Activated CD4-positive, CD25-positive, alpha-beta regulatory T cell treated with anti-CD3 and anti-CD28 coated beads, Interleukin-2, amount 50 U/mL, for 72 hours (primary cell): ENCODE data around the gene PRM3.

Experiments used
- DNase-seq: peaks from one replicate; pipeline ENCODE4 v3.0.0; 2021

PRM3 gene

DNA sequence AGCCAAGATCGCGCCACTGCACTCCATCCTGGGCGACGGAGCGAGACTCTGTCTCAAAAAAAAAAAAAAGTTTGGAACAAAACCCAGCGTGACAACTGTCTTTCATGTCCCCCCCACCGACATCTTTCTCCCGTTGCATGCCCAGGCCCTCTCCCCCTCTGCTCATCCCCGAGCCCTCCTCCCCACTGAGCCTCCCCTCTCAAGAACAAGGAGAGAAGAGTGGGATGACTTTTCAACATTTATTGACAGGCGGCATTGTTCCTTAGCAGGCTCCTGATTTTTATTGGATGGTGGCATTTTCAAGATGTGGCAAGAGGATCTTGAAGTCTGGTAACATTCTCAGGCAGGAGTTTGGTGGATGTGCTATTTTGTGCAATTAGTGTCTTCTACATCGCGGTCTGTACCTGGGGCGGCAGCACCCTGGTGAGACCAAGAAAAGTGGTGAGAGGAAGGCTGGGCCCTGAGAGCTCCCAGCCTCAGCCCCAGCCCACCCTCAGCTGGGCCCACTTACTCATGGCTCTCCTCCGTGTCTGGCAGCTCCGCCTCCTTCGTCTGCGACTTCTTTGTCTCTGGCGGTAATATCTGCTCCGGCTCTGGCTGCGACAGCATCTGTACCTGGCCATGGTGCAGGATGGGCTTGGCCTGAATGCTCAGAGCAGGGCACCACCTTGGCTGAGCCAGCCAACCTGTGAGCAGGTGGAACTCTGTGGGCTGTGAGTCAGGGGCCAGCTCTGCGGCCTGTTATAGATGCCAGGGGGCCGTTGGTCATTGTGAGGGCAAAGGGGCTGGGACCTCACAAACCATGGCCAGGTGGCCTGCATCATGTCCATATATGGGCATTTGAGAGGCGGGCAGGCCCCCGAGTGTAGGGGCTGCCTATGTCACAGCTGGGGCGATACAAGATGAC, 7.4 kb upstream of the PRM3 start, which contains the start of gene PRM1:
TSS of gene PRM1 (minus strand) at position 715 of the 907 bp plus-strand sequence. CDS start at position 623, 92 bp downstream.
- no peak for DNase-seq

DNA sequence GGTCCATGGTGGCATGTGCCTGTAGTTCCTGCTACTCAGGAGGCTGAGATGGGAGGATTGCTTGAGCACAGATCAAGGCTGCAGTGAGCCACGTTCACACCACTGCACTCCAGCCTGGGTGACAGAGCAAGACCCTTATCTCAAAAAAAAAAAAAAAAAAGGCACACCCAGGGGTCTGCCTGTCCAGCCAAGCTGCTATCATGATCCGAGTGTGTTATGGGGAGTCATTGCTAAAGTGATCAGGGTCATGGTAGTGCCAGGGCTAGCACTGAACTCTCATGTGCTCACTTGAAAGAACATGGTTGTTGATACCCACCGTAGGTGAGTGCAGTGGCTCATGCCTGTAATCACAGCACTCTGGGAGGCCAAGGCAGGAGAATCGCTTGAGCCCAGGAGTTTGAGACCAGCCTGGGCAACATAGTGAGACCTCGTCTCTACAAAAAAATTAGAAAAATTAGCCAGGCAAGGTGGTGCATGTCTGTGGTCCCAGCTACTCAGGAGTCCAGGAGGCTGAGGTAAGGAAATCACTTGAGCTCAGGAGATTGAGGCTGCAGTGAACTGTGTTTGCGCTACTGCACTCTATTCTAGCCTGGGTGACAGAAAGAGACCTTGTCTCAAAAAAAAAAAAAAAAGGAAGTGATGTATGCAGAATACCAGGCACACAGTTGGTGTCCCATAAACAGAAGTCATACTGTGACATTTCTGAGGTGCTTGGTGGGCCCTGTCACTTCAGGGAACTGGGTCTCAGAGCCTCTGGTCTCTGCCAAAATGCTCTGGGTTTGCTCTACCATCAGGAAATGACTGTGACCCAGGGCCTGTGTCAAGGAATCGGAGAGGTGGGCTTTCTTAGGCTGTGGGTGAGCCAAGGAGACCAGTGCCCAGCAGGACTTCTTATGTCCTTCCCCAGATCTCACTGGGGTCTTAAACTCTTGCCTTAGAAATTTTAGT, 5.5 kb upstream of the PRM3 start:
- no peak for DNase-seq

DNA sequence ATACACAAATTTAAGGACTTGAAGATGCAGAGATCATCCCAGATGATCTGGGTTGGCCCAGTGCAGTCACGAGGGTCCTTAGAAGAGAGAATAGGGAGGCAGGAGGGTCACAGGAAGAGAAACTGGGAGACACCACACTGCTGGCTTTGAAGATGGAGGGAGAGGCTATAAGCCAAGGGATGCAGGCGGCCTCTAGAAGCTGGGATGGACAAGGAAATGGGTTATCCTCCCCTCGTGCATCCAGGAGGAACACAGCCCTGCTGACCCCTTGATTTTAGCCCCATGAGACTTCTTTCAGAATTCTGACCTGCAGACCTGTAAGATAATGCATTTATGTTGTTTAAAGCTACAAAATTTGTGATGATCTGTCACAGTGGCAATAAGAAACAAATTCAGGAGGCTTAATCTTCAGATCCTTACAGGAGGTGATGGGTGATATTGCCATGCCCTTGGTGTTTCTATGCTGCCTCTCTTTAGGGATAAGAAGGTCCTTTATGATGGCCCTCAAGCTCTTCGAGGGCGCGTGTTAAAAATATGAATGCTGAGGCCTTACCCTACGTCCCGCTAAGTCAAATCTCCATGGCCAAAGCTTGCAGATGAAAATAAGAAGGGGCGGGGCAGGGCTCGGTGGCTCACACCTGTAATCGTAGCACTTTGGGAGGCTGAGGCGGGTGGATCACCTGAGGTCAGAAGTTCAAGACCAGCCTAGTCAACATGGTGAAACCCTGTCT, 4.3 kb upstream of the PRM3 start:
- DNase-seq: no peak

DNA sequence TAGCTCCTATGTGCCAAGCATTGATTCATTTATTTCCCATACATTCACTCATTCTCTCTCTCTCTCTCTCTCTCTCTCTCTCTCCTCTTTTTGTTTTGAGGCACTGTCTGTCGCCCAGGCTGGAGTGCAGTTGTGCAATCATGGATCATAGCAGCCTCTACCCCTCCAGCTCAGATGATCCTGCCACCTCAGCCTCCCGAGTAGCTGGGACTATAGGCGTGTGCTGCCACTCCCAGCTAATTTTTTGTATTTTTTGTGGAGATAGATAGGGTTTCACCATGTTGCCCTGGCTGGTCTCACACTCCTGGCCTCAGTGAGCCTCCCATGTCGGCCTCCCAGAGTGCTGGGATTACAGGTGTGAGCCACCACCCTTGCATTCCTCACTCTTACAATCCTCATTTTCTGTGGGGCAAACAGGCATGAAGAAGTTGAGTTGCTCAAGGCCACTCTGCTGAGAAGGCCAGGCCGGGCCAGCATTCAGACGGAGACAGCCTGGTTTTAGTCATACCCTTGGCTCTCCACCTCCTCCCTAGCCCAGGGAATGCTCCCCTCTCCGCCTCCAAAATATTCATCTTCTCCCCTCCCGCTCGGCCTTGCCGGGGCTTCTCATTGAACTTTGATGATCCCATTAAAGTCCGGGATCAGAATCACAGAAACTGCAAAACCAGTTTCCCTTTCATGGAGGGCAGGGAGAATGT, 3.6 kb upstream of the PRM3 start:
- DNase-seq: no peak

DNA sequence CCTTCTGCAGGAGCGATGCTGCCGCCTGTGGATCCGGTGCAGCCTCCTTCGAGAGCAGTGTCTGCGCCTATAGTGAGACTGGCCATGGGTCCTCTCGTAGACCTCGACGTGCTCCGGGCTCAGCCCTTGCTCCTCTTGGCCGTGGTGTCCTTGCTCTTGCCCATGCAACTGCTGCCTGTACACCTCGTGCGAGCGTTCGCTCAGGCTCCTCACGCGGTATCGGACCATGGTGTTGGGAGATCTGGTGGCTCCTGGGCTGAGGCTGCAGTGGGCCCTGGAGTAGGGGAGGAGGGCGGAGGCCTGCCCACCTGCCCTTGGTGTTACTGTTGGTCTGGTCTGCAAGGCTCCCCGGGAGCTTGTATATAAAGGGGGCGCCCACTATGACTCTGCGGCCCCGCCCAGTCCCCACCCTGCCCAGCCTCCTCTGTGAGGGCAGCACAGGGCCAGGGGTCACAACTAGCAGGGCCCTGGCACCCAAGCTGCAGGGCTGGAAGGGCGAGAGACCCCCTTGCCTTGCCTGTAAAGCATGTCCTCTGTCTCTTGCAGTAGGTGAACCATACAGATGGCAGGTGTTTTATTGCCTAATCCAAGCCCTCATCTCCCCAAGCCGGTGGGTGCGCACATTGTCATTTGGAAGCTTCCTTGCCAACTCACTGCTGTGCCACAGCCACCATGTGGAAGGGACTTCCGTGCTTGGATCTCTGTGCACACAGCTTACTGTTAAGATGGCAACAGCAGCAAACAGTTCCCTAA, 2.9 kb upstream of the PRM3 start, which contains the start of gene PRM2:
TSS of gene PRM2 (minus strand) at position 338 of the 753 bp plus-strand sequence. CDS start at position 228, 110 bp downstream.
- DNase-seq: no peak

DNA sequence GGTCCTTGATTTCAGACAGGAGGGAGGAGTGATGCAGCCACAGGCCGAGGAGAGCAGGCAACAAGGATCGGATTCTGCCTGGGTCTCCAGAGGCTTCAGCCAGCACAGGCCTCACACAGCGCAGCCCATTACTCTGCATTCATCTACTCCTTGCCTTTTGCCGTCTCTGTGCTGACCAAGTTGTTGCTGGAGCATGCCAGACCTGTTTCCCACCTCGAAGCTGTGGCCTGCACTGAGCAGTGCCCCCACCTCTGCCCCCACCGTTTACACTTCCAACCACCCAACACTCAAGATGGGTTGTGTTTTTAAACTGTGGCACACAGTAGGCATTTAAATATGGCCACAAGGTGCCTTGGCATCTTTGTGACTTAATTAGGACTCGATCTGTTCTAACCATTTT, 1.5 kb upstream of the PRM3 start:
- no peak for DNase-seq

DNA sequence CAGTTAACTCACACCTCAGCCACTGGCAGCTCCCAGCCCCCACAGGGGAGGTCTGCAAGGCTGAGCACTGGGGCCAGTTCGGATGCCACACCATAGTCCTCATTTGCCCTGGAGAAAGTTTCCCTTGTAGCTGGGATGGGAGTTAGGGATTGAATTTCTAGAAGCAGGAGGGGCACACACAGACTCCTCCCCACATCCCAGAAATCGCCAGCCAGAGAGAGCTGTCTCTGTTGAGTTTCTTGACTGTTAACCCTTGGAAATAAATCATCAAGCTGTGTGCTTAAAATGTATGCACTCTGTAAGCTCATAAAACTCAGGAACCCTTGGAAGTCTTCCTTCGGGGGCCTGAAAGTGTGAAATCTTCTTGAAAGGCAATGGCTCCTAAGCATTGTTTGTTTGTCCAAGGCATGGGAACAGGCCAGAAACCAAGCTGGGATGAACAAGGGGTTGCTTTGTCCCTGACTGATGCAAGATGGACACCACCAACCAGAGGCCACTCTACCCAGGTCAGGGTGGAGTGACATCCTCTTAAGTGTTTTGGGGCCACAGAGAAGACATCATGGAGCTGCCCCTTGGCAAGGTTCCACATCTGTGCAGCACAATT, 394 bp upstream of the PRM3 start:
- no peak for DNase-seq

DNA sequence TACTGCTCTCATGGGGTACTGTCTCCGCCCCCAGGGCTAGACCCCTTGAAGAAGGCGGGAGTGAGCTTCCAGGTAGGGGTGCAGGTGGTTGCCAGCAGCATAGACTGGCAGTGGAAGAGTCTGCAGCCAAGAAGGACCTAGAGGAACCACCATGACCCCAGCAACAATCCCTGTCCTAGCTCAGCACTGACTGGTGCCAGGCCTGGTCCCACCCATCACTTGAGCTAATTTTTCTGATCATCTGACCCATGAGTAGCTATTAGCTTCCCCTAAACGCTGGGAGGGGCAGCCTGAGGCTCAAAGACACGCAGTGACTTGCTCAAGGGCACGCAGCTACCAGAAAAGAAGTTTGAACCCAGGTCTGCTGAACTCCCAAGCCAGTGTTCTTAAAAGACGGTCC, 945 bp downstream of the PRM3 start:
- DNase-seq: no peak

DNA sequence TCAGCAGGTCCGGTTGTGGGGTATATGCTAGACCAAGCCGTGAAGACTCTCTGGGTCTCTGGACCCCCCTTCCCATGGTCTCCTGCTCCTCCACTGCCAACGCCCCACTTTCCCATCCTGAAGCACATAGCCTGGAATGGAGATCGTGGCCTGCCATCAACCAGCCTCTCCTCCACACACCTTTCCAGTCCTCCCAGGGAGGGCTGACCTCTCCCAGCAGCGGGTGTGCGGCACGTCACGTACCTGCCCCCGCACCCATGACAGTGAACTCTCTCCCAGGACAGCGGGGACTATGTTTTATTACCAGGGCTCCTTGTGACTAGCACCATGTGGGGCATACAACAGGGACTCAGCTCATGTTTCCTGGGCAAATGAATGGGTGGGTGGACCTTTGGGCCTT, 1.8 kb downstream of the PRM3 start:
- no peak for DNase-seq

DNA sequence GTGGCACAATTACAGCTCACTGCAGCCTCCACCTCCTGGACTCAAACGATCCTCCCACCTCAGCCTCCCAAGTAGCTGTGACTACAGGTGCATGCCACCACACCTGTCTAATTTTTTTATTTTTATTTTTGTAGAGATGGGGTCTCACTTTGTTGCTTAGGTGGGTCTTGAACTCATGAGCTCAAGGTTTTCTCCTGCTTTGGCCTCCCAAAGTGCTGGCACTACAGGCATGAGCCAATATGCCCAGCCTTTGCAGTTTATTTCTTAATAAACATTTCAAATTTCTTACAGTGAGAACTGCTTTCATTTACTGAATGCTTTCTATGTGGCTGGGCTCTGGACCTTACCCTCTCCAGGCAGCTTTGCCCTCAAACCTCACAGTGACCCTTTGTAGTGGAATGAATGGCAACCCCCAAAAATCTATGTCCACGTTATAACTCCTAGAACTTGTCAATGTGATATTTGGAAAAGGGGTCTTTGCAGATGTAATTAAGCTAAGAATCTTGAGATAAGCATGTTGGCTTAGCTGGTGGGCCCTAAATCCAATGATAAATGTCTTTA, 2.7 kb downstream of the PRM3 start:
- no peak for DNase-seq

DNA sequence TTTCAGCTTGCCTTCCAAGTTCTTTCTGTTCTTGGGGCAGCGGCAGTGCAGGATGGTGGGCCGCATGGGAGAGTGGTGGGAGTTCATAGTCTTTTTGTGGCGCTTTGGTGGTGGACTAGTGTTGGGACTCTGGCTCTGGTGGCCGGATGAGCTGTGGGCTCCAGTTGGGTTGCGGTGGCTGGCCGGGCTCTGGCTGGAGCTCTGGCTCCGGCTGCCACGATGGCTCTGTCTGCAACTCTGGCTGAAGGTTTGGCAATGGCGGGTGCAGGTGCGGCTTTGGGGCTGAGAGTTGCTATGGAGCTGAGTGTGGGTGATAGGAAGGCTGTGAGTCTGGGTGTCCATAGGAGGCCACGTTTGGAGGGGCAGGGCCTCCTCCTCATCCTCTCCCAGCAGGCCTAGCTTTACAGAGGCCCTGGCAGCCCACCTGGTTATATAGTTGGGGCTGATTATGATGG, 4.5 kb downstream of the PRM3 start, which contains the start of gene TNP2:
TSS of gene TNP2 (minus strand) at position 405 of the 455 bp plus-strand sequence. CDS start at position 342, 63 bp downstream.
- DNase-seq: no peak

DNA sequence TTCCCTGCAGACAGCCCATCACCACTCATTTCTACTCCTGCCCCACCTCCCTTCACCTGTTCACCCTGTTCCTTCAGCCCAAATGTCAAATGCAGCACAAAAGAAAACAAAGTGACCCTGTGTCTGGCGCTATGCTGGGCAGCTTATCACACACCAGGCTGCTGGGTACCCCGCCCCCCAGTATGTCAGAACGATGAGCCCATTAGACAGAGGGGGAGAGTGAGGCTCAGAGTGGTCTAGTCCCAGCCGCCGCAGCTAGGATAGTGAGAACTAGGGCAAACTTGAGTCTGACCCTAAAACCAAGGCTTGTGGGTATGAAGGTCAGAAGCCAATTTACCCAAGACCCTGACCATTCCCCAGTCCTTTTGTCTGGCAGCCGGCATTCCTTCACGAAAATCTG, 8.3 kb downstream of the PRM3 start:
- DNase-seq: no peak

DNA sequence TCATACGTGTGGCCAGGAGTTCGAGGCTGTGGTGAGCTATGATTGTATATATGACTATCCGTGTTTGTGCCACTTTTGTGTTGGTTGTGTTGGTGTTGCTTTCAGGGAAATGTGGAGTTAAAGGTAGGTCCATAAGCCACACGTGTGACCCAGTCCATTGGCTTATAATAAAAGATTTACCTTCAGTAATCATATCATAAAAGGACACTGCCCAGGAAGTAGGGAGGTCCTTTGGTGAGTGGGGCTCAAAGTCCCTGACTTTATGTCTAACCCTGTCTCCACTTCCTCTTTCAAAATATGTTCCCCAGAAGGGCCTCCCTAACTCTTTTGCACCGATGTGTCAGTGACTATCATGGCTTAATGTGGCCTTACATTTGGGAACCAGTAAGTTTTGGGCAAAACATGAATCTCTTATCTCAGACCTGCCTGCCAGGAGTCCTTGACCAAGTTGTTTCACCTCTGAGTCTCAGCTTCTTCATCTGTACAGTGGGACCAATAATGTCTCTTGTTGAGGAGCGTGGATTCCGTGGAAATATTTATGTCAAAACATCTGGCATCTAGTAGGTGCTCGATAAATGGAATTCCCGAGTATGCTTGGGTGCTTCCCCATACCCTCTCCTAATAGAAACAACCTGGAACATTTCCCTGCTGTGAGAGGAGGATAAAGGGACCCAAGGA, 9.1 kb downstream of the PRM3 start:
- no peak for DNase-seq

DNA sequence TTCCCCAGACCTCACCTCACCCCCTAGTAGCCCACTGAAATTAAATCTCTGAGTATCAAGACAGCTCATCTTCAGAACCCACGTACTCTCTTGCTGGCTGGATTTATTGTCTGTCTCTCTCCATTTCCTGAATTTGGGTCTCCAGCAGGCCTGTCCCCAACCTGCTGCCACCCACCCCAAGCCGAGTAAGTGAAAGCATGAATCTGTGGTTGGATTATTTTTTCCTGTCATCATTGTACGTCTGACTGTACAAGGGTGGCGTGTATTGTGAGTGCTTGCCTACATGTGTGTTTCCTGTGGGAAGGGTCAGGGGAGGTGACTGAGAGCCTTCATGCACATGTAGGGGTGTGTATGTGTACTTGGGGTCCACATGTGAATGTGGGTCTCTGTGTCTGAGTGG, 9.7 kb downstream of the PRM3 start:
- DNase-seq: no peak

DNA sequence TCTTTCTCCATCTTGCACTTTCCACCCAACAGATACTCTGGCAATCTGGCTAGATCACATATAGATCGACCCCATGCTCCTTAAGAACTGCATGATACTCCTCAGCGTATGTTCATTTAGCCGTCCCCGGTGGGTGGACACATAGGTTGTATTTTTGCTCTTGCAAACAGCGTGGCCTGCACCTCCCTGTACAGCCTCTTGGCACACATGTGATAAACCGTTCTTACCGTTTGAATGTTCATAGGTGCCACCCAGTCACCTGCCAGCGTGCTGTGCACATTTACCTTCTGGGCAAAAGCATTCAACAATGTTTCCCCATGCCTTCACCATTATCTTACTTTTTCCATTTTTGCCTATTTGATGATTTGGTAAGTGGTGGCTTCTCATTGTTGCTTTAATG, 10.5 kb downstream of the PRM3 start:
- DNase-seq: no peak

DNA sequence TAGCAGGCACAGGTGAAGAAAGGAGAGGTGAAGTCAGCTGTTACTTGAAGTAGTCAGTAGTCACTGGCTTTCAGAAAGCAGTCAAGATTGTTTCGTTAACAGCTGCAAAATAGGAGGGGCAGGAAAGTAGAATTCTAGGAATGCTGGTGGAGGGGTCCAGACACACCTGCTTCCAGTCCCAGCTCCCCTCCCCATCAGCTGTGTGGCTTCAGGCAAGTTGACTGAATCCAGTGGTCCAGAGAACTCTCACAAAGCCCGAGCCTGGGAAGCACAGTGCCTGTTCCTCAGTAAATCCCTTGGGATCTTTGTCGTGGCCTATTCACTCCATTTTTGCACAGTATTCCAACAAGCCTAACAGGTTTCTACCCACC, 12.8 kb downstream of the PRM3 start:
- no peak for DNase-seq

DNA sequence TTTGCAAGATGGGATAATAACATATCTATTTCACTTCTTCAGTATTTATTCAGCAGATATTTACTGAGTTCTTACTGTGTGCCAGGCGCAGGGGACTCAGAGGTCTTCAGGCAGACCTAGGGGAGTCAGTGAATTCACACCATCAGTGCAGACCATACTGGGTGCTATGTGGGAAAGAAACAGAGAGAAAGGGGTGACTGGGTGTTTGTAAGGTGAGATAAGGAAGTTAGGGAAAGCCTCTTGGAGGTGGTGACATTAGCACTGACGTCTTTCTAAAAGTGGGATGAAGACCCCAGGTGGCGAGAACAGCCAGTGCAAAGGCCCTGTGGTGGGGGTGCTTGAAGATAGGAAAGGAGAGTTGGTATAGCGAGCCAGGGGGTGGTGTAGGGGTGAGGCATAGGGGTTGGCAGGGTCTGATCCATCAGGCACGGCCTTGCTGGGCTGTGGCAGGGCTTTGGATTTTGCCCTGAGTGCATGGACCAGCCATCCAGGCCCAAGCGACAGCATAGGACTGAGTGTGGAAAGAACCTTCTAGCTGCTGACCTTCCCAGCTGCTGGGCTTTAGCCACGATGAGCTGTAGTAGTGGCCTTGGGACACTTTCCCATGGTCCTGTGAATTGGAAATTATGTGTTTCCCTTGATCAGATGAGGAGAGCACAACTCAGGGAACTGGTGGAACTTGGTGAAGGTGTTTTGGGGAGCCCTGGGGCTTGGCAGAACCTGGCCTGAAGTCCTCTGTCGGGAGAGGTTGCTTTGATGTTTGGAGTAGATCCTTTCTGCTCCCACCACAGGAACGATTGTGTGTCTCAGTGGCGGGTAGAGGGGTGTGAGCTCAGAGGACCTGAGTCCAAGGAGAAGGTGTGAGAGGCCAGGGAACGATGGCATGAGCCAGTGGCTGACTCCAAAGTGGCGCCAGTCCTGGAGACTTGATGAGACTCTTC, 13.5 kb downstream of the PRM3 start:
- no peak for DNase-seq
